Immature natural killer cell (primary cell): Measurements from ENCODE around the gene CCNJ. TPM values are rescaled to one million over a fixed set of nuclear protein-coding genes. Genes with fewer than 3 reads are reported as not detected.
"Not testable (repeated sequence)": the region's sequence is repeated elsewhere in the genome, so short reads cannot be mapped to it uniquely, and the experiment has no call there.

Experiments used
- DNase-seq, 3 donors: peaks; one replicate each; pipeline ENCODE4 v3.0.0; 2022; ENCODE audit warnings: mixed read lengths in 1 of 3
- H3K27ac Mint-ChIP-seq, 6 donors: one replicate each; pipeline ENCODE4 v1.8.0; 2020; ENCODE audit warnings: mixed read lengths in 6 of 6, mild to moderate bottlenecking in 5 of 6, inconsistent platforms in 4 of 6, moderate library complexity in 3 of 6
- H3K27me3 Mint-ChIP-seq, 3 donors: one replicate each; pipeline ENCODE4 v1.8.0; 2020 to 2021; ENCODE audit warnings: low read depth in 3 of 3, mild to moderate bottlenecking in 3 of 3, mixed read lengths in 3 of 3, moderate library complexity in 3 of 3, inconsistent platforms in 1 of 3
- H3K36me3 Mint-ChIP-seq, 3 donors: one replicate each; pipeline ENCODE4 v1.8.0; 2020; ENCODE audit warnings: mixed read lengths in 3 of 3, inconsistent platforms in 2 of 3, mild to moderate bottlenecking in 2 of 3
- H3K4me1 Mint-ChIP-seq, 2 donors: one replicate each; pipeline ENCODE4 v1.8.0; 2020; ENCODE audit warnings: inconsistent platforms in 2 of 2, mild to moderate bottlenecking in 2 of 2, mixed read lengths in 2 of 2, moderate library complexity in 1 of 2
- H3K4me3 Mint-ChIP-seq, 5 donors: one replicate each; pipeline ENCODE4 v1.8.0; 2020; ENCODE audit warnings: mild to moderate bottlenecking in 5 of 5, mixed read lengths in 5 of 5, inconsistent platforms in 3 of 5, moderate library complexity in 3 of 5
- H3K9me3 Mint-ChIP-seq, 6 donors: one replicate each; pipeline ENCODE4 v1.8.0; 2020; ENCODE audit warnings: mild to moderate bottlenecking in 6 of 6, mixed read lengths in 6 of 6, inconsistent platforms in 4 of 6, moderate library complexity in 3 of 6
- polyA plus RNA-seq, 3 donors: library from polyadenylated mRNA; unstranded; fragments of 300-500 nt; fragmentation: Illumina TruSeq; gene quantifications; one replicate each; pipeline ENCODE4 v1.2.3, GENCODE V29; 2021

The CCNJ gene, protein sequence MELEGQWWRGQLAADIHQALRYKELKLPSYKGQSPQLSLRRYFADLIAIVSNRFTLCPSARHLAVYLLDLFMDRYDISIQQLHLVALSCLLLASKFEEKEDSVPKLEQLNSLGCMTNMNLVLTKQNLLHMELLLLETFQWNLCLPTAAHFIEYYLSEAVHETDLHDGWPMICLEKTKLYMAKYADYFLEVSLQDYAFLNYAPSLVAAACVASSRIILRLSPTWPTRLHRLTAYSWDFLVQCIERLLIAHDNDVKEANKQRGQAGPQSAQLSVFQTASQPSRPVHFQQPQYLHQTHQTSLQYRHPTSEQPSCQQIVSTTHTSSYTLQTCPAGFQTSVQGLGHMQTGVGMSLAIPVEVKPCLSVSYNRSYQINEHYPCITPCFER
- polyA plus RNA-seq = under 1 TPM in 2 of 3 donors, not detected in 1; 0.33 to 0.83 TPM

- H3K36me3 Mint-ChIP-seq = peaks cover 0 to 18% (median 3%) of the 10 kb centered on the region in 3 donors
- peak; percentile 83 to 85 (median 84) for DNase-seq
- peaks cover 0 to 4% (median 0%) of the 10 kb centered on the region in 3 donors for H3K27me3 Mint-ChIP-seq
- no peaks in the 10 kb centered on the region for H3K9me3 Mint-ChIP-seq
- H3K4me1 Mint-ChIP-seq = peaks cover 31 to 39% of the 10 kb centered on the region in 2 donors
- H3K4me3 Mint-ChIP-seq = peak within 1 kb of the TSS; percentile 86 to 93 (median 91)
- peak within 1 kb of the TSS; percentile 79 to 92 (median 86) for H3K27ac Mint-ChIP-seq
Measured at GRCh38 chr10:96043033-96043892, at the start of gene CCNJ. CCNJ (plus strand) TSS chr10:96043583; CDS start chr10:96044394, 811 bp downstream.

- not testable (repeated sequence) for H3K36me3 Mint-ChIP-seq, H3K4me1 Mint-ChIP-seq, H3K4me3 Mint-ChIP-seq, H3K9me3 Mint-ChIP-seq, H3K27me3 Mint-ChIP-seq, H3K27ac Mint-ChIP-seq, DNase-seq
Measured at GRCh38 chr10:95994376-95994775, 49.0 kb upstream of the CCNJ start.

GRCh38 chr10:95998255-95998784, 45.1 kb upstream of the CCNJ start:
- Mint-ChIP-seq H3K4me1 (no peaks in the 10 kb centered on the region), H3K9me3 (no peaks in the 10 kb centered on the region), H3K36me3 (peaks cover 0 to 3% (median 3%) of the 10 kb centered on the region in 3 donors), H3K4me3 (no peak overlapping the region), H3K27me3 (peaks cover 0 to 2% (median 0%) of the 10 kb centered on the region in 3 donors), H3K27ac (no peak overlapping the region)
- DNase-seq = no peak

- no peaks in the 10 kb centered on the region for H3K9me3 Mint-ChIP-seq
- H3K27me3 Mint-ChIP-seq = peaks cover 0 to 6% (median 4%) of the 10 kb centered on the region in 3 donors
- no peak for DNase-seq
- H3K36me3 Mint-ChIP-seq = no peaks in the 10 kb centered on the region
- H3K27ac Mint-ChIP-seq = no peak overlapping the region
- no peaks in the 10 kb centered on the region for H3K4me1 Mint-ChIP-seq
- H3K4me3 Mint-ChIP-seq = no peak overlapping the region
Measured at GRCh38 chr10:96013956-96014355, 29.4 kb upstream of the CCNJ start.

GRCh38 chr10:96014473-96015102, 28.8 kb upstream of the CCNJ start:
- Mint-ChIP-seq H3K27me3 (peaks cover 0 to 4% (median 4%) of the 10 kb centered on the region in 3 donors), H3K36me3 (no peaks in the 10 kb centered on the region), H3K27ac (peak overlapping the region in 1 of 6 donors; percentile 4), H3K4me3 (no peak overlapping the region), H3K9me3 (no peaks in the 10 kb centered on the region), H3K4me1 (no peaks in the 10 kb centered on the region)
- DNase-seq = no peak

GRCh38 chr10:96017191-96017687, 26.1 kb upstream of the CCNJ start:
- no peaks in the 10 kb centered on the region for H3K4me1 Mint-ChIP-seq

GRCh38 chr10:96021332-96021731, 22.1 kb upstream of the CCNJ start:
- peaks cover 2 to 6% (median 2%) of the 10 kb centered on the region in 3 donors for H3K27me3 Mint-ChIP-seq
- H3K36me3 Mint-ChIP-seq = peaks cover 0 to 6% (median 0%) of the 10 kb centered on the region in 3 donors
- DNase-seq = no peak
- no peaks in the 10 kb centered on the region for H3K4me1 Mint-ChIP-seq
- no peak overlapping the region for H3K27ac Mint-ChIP-seq
- no peaks in the 10 kb centered on the region for H3K9me3 Mint-ChIP-seq
- H3K4me3 Mint-ChIP-seq = no peak overlapping the region

More at GRCh38 chr10:96017191-96017687, 26.1 kb upstream of the CCNJ start:
- H3K4me3 Mint-ChIP-seq = no peak overlapping the region
- no peaks in the 10 kb centered on the region for H3K9me3 Mint-ChIP-seq
- no peak overlapping the region for H3K27ac Mint-ChIP-seq
- DNase-seq = peak; percentile 33 to 43 (median 38)
- peaks cover 0 to 10% (median 4%) of the 10 kb centered on the region in 3 donors for H3K27me3 Mint-ChIP-seq
- H3K36me3 Mint-ChIP-seq = peaks cover 0 to 6% (median 0%) of the 10 kb centered on the region in 3 donors

GRCh38 chr10:96022739-96023138, 20.6 kb upstream of the CCNJ start:
- Mint-ChIP-seq H3K4me3 (no peak overlapping the region), H3K27ac (no peak overlapping the region), H3K27me3 (peaks cover 2 to 6% (median 2%) of the 10 kb centered on the region in 3 donors), H3K36me3 (peaks cover 0 to 6% (median 0%) of the 10 kb centered on the region in 3 donors), H3K9me3 (no peaks in the 10 kb centered on the region), H3K4me1 (no peaks in the 10 kb centered on the region)
- DNase-seq = no peak

DNA sequence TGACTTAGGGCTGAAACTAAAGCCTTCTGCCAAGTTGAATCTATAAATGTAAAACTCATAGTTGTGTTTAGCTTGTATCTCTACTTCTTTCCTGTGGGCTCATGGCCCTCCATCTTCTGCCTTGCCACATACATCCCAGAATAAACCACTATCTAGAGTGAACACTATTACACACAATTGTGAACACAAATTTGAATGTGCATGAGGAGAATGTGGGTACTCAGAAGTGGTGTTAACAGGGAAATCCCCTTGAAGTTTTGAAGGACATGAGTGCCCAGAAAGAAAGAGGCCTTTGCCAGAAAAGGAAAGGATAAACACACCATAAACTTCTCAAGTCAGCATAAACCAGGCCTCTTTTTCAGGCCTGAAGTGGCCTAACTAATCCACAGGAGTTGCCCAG, 20.2 kb upstream of the CCNJ start:
- no peak for DNase-seq
- Mint-ChIP-seq H3K27ac (no peak overlapping the region), H3K4me1 (no peaks in the 10 kb centered on the region), H3K27me3 (peaks cover 2 to 6% (median 4%) of the 10 kb centered on the region in 3 donors), H3K4me3 (no peak overlapping the region), H3K36me3 (peaks cover 0 to 6% (median 0%) of the 10 kb centered on the region in 3 donors), H3K9me3 (no peaks in the 10 kb centered on the region)

GRCh38 chr10:96025566-96025965, 17.8 kb upstream of the CCNJ start:
- Mint-ChIP-seq H3K36me3 (peaks cover 0 to 6% (median 0%) of the 10 kb centered on the region in 3 donors), H3K9me3 (no peaks in the 10 kb centered on the region), H3K4me3 (no peak overlapping the region), H3K27ac (no peak overlapping the region), H3K4me1 (no peaks in the 10 kb centered on the region), H3K27me3 (peaks cover 0 to 4% (median 2%) of the 10 kb centered on the region in 3 donors)
- no peak for DNase-seq

- H3K36me3 Mint-ChIP-seq = peaks cover 0 to 7% (median 0%) of the 10 kb centered on the region in 3 donors
- no peak for DNase-seq
- H3K27me3 Mint-ChIP-seq = peaks cover 0 to 5% (median 4%) of the 10 kb centered on the region in 3 donors
- peaks cover 0 to 3% (median 0%) of the 10 kb centered on the region in 6 donors for H3K9me3 Mint-ChIP-seq
- H3K27ac Mint-ChIP-seq = no peak overlapping the region
- no peak overlapping the region for H3K4me3 Mint-ChIP-seq
- no peaks in the 10 kb centered on the region for H3K4me1 Mint-ChIP-seq
Measured at GRCh38 chr10:96034625-96035024, 8.8 kb upstream of the CCNJ start.

DNA sequence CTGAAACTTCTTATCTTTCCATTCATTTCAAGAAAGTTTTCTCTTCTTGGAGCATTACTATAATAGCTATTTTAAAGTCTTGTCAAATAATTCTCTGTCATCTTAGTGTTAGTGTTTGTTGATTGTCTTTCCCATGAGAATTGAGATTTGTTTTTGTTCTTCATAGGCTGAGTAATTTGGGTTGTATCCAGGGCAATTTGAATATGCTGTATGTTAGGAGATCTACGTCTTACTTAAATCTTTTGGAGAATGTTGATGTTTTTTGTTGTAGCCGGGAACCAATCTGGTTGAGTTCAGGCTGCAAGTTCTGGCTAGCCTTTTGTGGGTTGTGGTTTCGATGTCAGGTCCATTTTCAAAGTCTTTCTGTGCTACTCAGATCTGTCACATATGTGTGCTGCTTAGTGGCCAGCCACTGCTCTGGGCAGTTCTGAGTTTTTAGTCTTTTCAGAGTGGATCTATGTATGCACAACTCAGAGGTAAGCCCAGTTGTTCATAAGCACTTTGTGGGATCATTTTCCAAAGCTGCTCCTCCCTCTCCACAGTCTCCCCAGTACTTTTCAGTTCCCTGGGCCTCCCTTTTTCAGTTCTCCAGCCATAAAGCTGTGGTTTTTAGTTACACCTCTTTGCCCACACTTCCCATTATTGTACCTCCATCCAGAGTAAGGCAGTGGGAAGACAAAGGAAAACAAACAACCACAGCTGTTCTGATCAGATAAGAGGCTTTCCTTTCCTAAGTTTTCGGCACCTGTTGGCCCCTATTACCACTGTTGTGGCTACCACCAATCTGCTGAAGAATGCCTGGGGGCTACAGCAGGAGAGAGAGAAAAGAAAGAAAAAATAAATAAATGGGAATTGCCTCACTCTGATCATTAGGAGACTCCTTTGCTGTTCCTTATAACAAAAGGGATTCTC, 4.7 kb upstream of the CCNJ start:
- Mint-ChIP-seq H3K27me3 (peaks cover 0 to 9% (median 4%) of the 10 kb centered on the region in 3 donors), H3K9me3 (peaks cover 0 to 3% (median 0%) of the 10 kb centered on the region in 6 donors), H3K27ac (no peak overlapping the region), H3K36me3 (peaks cover 0 to 7% (median 0%) of the 10 kb centered on the region in 3 donors), H3K4me1 (peaks cover 6 to 8% of the 10 kb centered on the region in 2 donors), H3K4me3 (no peak overlapping the region)
- DNase-seq = no peak
